Caco-2 (cell line): ENCODE results near the gene RTKN. TPM values are rescaled to one million over a fixed set of nuclear protein-coding genes. Genes with fewer than 3 reads are reported as not detected.

Experiments
- BruUV-seq: library from RNA; stranded (reverse); fragments of 400-500 nt; replicated peaks from 2 replicates; lab custom pipeline; 2021; lab: Mats Ljungman, UMichigan
- CTCF ChIA-PET: fragments of 300-600 bp; sonication (Branson Sonifier 250); formaldehyde crosslinking; loops from one replicate; lab custom pipeline; 2022; ENCODE audit warnings: antibody characterized with exemption; lab: Charles Lee
- POLR2A ChIA-PET: fragments of 300-600 bp; sonication (Branson Sonifier 250); formaldehyde crosslinking; loops from one replicate; lab custom pipeline; 2022; ENCODE audit warnings: antibody characterized with exemption; lab: Charles Lee
- DNase-seq, 2 experiments: peaks; one replicate each; pipeline versions ENCODE4 v3.0.0 to v3.0.0-alpha.2; 2020 to 2022
- H3K27me3 ChIP-seq: replicated peaks from 2 replicates; pipeline ENCODE4 v1.6.0; 2011; ENCODE audit warnings: low read length; ENCODE audit not compliant: control insufficient read depth, insufficient read depth
- H3K36me3 ChIP-seq: 2 replicates; pipeline ENCODE4 v1.5.1; 2011; ENCODE audit warnings: low read length; ENCODE audit not compliant: control insufficient read depth, insufficient read depth
- H3K4me1 ChIP-seq: fragments of 250-450 bp; sonication (Bioruptor Pico); 2 replicates; pipeline ENCODE4 v1.5.1; 2020; ENCODE audit warnings: mild to moderate bottlenecking
- H3K4me3 ChIP-seq: 2 replicates; pipeline ENCODE4 v1.5.1; 2011; ENCODE audit warnings: low read depth, mild to moderate bottlenecking, control low read depth, low read length
- H3K9me3 ChIP-seq: fragments of 250-450 bp; sonication (Bioruptor Pico); 2 replicates; pipeline ENCODE4 v1.5.1; 2020; ENCODE audit warnings: mild to moderate bottlenecking, moderate library complexity
- H3K27ac Mint-ChIP-seq: one replicate; pipeline ENCODE4 v1.8.0; 2022; ENCODE audit warnings: mixed read lengths; ENCODE audit not compliant: unreplicated experiment
- H3K27me3 Mint-ChIP-seq: one replicate; pipeline ENCODE4 v1.8.0; 2022; ENCODE audit warnings: mixed read lengths; ENCODE audit not compliant: insufficient read depth, unreplicated experiment
- H3K36me3 Mint-ChIP-seq: one replicate; pipeline ENCODE4 v1.8.0; 2022; ENCODE audit warnings: mild to moderate bottlenecking, mixed read lengths; ENCODE audit not compliant: insufficient read depth, unreplicated experiment
- H3K4me1 Mint-ChIP-seq: one replicate; pipeline ENCODE4 v1.8.0; 2022; ENCODE audit warnings: low read depth, mixed read lengths; ENCODE audit not compliant: unreplicated experiment
- H3K4me3 Mint-ChIP-seq: one replicate; pipeline ENCODE4 v1.8.0; 2022; ENCODE audit warnings: mild to moderate bottlenecking, moderate library complexity, mixed read lengths; ENCODE audit not compliant: unreplicated experiment
- H3K9me3 Mint-ChIP-seq: one replicate; pipeline ENCODE4 v1.8.0; 2022; ENCODE audit warnings: mixed read lengths; ENCODE audit not compliant: unreplicated experiment
- intact Hi-C: fragments of 100-400 bp; cut with micrococcal nuclease; formaldehyde crosslinking; loops from one replicate; pipeline ENCODE4 v1.10.0; 2022; ENCODE audit not compliant: unreplicated experiment
- total RNA-seq: library from RNA; stranded (reverse); gene quantifications from 2 replicates; pipeline ENCODE4 v1.2.3, GENCODE V29; 2022
- TF ChIP-seq, protein P1 (sequence below), 2 experiments: fragments of 200-600 bp in 1 of 2; IDR thresholded peaks; 1 replicate in 1 of 2; 2 replicates in 1 of 2; pipeline versions ENCODE4 v1.5.1 to v1.8.0; 2011 to 2022; ENCODE audit warnings: antibody characterized with exemption in 1 of 2, control low read depth in 1 of 2, inconsistent platforms in 1 of 2, low read depth in 1 of 2, low read length in 1 of 2, mild to moderate bottlenecking in 1 of 2, moderate library complexity in 1 of 2; ENCODE audit not compliant: insufficient read depth in 1 of 2, severe bottlenecking in 1 of 2, unreplicated experiment in 1 of 2

The RTKN gene
- total RNA-seq, 1 experiment from 2014 or later = 123 TPM

DNA sequence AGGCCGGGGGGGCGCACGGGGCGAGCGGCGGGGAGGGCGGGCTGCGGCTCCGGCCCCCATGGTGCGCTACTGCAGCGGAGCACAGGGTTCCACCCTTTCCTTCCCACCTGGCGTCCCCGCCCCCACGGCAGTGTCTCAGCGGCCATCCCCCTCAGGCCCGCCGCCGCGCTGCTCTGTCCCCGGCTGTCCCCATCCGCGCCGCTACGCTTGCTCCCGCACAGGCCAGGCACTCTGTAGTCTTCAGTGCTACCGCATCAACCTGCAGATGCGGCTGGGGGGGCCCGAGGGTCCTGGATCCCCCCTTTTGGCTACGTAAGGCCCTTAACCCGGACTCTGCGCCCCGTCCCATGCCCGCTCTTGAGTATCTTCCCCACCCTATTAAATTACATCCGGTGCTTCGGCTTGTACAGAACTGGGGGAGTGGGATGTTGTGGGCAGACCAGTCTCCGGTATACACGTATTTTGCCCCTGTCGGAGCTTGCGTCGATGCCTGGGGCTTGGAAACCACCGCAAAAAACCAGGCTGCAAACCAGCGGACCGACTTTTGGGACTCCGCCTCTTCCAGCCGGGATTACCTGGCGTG, 15.9 kb upstream of the RTKN start:
- ChIA-PET CTCF (interaction anchor here (0.7 to 1.6 kb wide), 9 partner anchors 15 to 82 kb away, joined by 3 to 9 read pairs (median 6); partner anchors contain the start of genes CCDC142, MRPL53 and TTC31), POLR2A (interaction anchor here (1.0 to 2.7 kb wide), 8 partner anchors 10 to 629 kb away, joined by 3 to 24 read pairs (median 6); partner anchors contain the start of genes AUP1, HTRA2, MRPL53 and STAMBP)
- peak; percentile 87 to 90 for DNase-seq
- no TSS peak for BruUV-seq
- Mint-ChIP-seq H3K27ac (peak overlapping the region; percentile 74), H3K4me1 (peaks cover 47% of the 10 kb centered on the region), H3K36me3 (peaks cover 62% of the 10 kb centered on the region), H3K4me3 (peak overlapping the region; percentile 95), H3K9me3 (no peaks in the 10 kb centered on the region), H3K27me3 (no peaks in the 10 kb centered on the region)
- H3K36me3 ChIP-seq = peaks cover 4% of the 10 kb centered on the region
- H3K9me3 ChIP-seq = no peaks in the 10 kb centered on the region
- intact Hi-C loops = loop anchor here (1.0 to 2.0 kb wide), 5 partner anchors 9 to 49 kb away; partner anchors contain the start of genes MRPL53, PCGF1 and TTC31
- H3K27me3 ChIP-seq = no peaks in the 10 kb centered on the region
- peaks cover 11% of the 10 kb centered on the region; the same call in 1 of the 2 replicates for H3K4me1 ChIP-seq
- TF ChIP-seq, protein P1, sequence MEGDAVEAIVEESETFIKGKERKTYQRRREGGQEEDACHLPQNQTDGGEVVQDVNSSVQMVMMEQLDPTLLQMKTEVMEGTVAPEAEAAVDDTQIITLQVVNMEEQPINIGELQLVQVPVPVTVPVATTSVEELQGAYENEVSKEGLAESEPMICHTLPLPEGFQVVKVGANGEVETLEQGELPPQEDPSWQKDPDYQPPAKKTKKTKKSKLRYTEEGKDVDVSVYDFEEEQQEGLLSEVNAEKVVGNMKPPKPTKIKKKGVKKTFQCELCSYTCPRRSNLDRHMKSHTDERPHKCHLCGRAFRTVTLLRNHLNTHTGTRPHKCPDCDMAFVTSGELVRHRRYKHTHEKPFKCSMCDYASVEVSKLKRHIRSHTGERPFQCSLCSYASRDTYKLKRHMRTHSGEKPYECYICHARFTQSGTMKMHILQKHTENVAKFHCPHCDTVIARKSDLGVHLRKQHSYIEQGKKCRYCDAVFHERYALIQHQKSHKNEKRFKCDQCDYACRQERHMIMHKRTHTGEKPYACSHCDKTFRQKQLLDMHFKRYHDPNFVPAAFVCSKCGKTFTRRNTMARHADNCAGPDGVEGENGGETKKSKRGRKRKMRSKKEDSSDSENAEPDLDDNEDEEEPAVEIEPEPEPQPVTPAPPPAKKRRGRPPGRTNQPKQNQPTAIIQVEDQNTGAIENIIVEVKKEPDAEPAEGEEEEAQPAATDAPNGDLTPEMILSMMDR (IDR thresholded peaks at IDR 0.05; ENCODE audit: insufficient read depth in 1 of 2, low read depth in 1 of 2, low read length in 1 of 2, severe bottlenecking in 1 of 2, unreplicated experiment in 1 of 2) = no peak
- H3K4me3 ChIP-seq = peak overlapping the region; percentile 65

DNA sequence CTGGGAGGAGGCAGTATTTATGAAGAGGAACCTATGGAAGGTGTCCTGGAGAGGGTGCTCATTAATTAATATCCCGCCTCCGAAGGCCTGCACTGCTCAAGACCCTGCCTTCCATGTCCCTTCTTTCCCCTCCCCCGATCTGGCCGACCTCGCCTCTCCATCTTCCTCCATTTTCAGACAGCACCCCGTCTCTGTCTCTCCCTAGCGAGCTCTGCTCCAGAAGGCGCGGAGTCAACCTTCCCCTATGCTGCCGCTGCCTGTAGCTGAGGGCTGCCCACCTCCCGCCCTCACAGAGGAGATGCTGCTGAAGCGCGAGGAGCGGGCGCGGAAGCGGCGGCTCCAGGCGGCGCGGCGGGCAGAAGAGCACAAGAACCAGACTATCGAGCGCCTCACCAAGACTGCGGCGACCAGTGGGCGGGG, 15.4 kb upstream of the RTKN start:
- Histone ChIP-seq H3K4me3 (peak overlapping the region; percentile 65), H3K4me1 (peaks cover 16% of the 10 kb centered on the region; the same call in 1 of the 2 replicates), H3K9me3 (no peaks in the 10 kb centered on the region), H3K27me3 (no peaks in the 10 kb centered on the region), H3K36me3 (peaks cover 2% of the 10 kb centered on the region)
- H3K27ac Mint-ChIP-seq = peak overlapping the region; percentile 74
- peak overlapping the region; percentile 95 for H3K4me3 Mint-ChIP-seq
- intact Hi-C loops = no loop called here
- H3K9me3 Mint-ChIP-seq = no peaks in the 10 kb centered on the region
- no TSS peak for BruUV-seq
- CTCF ChIA-PET = interaction anchor here (0.6 to 0.8 kb wide), 4 partner anchors 15 to 82 kb away, joined by 3 to 9 read pairs (median 6); no protein-coding TSS in a partner anchor
- TF ChIP-seq, protein P1 (IDR thresholded peaks at IDR 0.05; ENCODE audit: insufficient read depth in 1 of 2, low read depth in 1 of 2, low read length in 1 of 2, severe bottlenecking in 1 of 2, unreplicated experiment in 1 of 2) = no peak
- POLR2A ChIA-PET = interaction anchor here (0.6 to 2.7 kb wide), 4 partner anchors 15 to 72 kb away, joined by 3 to 24 read pairs (median 12); partner anchors contain the start of genes AUP1 and HTRA2
- peaks cover 57% of the 10 kb centered on the region for H3K36me3 Mint-ChIP-seq
- H3K4me1 Mint-ChIP-seq = peaks cover 47% of the 10 kb centered on the region
- no peak for DNase-seq
- no peaks in the 10 kb centered on the region for H3K27me3 Mint-ChIP-seq

DNA sequence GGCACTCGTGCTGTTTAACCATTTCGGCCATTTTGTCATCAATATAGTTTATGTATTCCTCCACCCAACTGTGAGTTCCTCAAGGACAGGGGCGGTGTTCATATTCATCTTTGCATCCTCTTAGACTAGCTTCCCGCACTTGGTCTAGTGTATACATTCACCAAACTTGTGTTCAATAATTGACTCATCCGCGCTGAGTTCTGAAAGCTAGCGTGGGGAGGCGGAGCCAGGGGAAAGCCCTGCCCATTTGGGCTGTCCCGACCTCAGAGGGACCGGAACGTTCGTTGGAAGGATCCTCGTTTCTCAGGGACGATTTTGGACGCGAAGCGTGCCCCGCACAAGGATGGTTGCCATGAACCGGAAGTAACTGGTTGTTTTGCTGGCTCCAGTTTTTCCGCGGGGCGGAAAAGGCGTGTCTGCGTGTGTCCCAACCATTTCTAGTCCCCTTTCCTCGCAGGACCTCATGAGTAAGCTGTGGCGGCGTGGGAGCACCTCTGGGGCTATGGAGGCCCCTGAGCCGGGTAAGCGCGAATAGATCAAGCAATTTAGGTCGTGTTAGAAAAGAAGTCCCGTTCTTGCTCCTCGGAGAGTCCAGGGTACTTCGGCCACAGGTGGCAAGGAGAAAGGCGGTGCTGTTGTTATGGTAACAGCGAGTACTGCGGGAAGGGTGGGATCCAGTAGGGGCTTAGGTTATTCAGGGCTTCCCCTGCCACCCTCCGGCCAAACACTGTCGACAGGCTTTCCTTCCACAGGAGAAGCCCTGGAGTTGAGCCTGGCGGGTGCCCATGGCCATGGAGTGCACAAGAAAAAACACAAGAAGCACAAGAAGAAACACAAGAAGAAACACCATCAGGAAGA, 13.1 kb upstream of the RTKN start, which contains the start of gene INO80B:
INO80B (plus strand) TSS at position 434 of the 858 bp plus-strand sequence; CDS start at position 464, 30 bp downstream.
- H3K4me1 Mint-ChIP-seq = peaks cover 61% of the 10 kb centered on the region
- ChIA-PET POLR2A (interaction anchor here (1.0 to 1.6 kb wide), 3 partner anchors 13 to 34 kb away, joined by 4 to 8 read pairs (median 6); no protein-coding TSS in a partner anchor), CTCF (interaction anchor here (0.8 to 1.2 kb wide), 2 partner anchors 13 to 15 kb away, joined by 4 to 5 read pairs; no protein-coding TSS in a partner anchor)
- H3K27me3 Mint-ChIP-seq = no peaks in the 10 kb centered on the region
- H3K36me3 Mint-ChIP-seq = peaks cover 35% of the 10 kb centered on the region
- peak; percentile 96 to 98 for DNase-seq
- no peaks in the 10 kb centered on the region for H3K9me3 Mint-ChIP-seq
- BruUV-seq = TSS peak; percentile 10
- Histone ChIP-seq H3K27me3 (no peaks in the 10 kb centered on the region), H3K36me3 (no peaks in the 10 kb centered on the region), H3K4me3 (peak within 1 kb of the TSS; percentile 68), H3K4me1 (peaks cover 31% of the 10 kb centered on the region), H3K9me3 (no peaks in the 10 kb centered on the region)
- TF ChIP-seq, protein P1 (IDR thresholded peaks at IDR 0.05; ENCODE audit: insufficient read depth in 1 of 2, low read depth in 1 of 2, low read length in 1 of 2, severe bottlenecking in 1 of 2, unreplicated experiment in 1 of 2) = no peak
- H3K27ac Mint-ChIP-seq = peak within 1 kb of the TSS; percentile 90
- H3K4me3 Mint-ChIP-seq = peak within 1 kb of the TSS; percentile 95
- intact Hi-C loops = loop anchor here (1.0 to 5.0 kb wide), 5 partner anchors 13 to 203 kb away; partner anchors contain the start of genes AUP1, HTRA2 and TTC31
